ENCODE results near the gene CSPG5. TPM values are rescaled to one million over a fixed set of nuclear protein-coding genes. Genes with fewer than 3 reads are reported as not detected.

The CSPG5 gene
- total RNA-seq, 1 experiment from 2014 or later, result 3.8 TPM

DNA sequence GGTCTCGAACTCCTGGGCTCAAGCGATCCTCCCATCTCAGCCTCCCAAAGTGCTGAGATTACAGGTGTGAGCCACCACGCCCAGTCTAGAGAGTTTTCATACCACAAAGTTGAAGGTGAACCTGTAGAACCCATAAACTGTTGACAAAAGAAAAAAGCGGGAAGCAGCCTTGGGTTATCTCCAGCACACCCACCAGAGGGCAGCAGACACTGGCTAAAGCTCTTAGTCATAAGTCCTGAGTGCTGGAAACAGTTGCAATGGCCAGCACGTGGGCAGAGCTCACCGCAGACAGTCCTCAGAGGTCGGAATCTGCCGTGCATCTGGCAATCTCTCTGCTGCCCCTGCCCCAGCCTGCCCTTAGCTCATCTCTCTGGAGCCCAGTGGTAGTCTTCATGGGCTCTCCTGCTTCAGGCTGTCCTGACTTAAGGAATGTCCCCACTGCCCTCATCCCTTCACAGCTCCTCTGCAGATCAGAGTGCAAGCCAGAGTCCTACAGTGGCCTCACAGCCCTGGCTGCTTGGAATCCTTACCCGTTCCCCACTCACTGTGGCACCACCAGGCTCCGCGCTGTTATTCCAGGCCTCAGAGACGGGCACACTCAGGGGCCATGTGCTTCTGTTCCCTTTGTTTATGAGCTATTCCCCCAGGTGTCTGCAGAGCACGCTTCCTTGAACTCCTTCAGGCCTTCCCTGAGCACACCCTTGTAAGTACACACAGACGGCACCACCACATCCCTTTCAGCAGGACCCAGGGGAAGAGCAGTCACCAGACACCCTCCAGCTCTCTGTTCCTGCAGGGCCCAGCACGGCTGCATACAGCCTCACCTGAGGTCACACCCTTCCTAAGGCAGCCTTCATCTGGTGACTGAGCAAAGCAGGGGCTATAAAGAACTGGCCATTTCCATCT is 56.3 kb downstream of the CSPG5 start:
- Histone ChIP-seq H3K9me3 (ENCODE audit: control insufficient read depth in 1 of 2, insufficient read depth in 1 of 2, low read depth in 1 of 2, low read length in 2 of 2) (no peaks in the 10 kb centered on the region), H3K27ac (ENCODE audit: low read depth, low read length) (no peak overlapping the region), H3K36me3 (ENCODE audit: control insufficient read depth in 1 of 2, insufficient read depth in 2 of 2, low read length in 2 of 2) (no peaks in the 10 kb centered on the region), H2AFZ (ENCODE audit: low read depth, low read length, poor library complexity, severe bottlenecking) (peak overlapping the region; percentile 79), H3K4me2 (ENCODE audit: low read length) (0 out of 2 replicates have a peak overlapping the region, but pooled peaks have one; percentile 20), H4K20me1 (ENCODE audit: insufficient read depth) (no peaks in the 10 kb centered on the region), H3K4me3 (replicated peaks in 1 of 2; ENCODE audit: low read depth in 1 of 2, low read length in 2 of 2) (no peak overlapping the region), H3K27me3 (ENCODE audit: insufficient read depth, low read length) (no peaks in the 10 kb centered on the region), H3K9me2 (ENCODE audit: insufficient read depth) (no peaks in the 10 kb centered on the region), H3K9ac (ENCODE audit: low read length) (0 out of 2 replicates have a peak overlapping the region, but pooled peaks have one; percentile 38), H3K4me1 (ENCODE audit: control insufficient read depth in 1 of 2, insufficient read depth in 2 of 2, low read length in 2 of 2) (peaks cover 12 to 18% of the 10 kb centered on the region in 2 experiments), H3K79me2 (ENCODE audit: insufficient read depth, low read length) (no peaks in the 10 kb centered on the region)
- peak; percentile 92 for ATAC-seq
- CTCF ChIA-PET, result interaction anchor here (0.8 to 2.9 kb wide), 18 partner anchors 9 to 914 kb away, joined by 3 to 31 read pairs (median 5); partner anchors contain the start of gene DHX30
- intact Hi-C loops (cut with micrococcal nuclease), result loop anchor here (1.0 to 5.0 kb wide), 4 partner anchors 267 to 636 kb away; no protein-coding TSS in a partner anchor
- RAD21 ChIA-PET (ENCODE audit: low non-redundant PET in 1 of 2, low total read pairs in 2 of 2, uncharacterized antibody in 2 of 2, unreplicated experiment in 2 of 2), result interaction anchor here (0.6 to 2.0 kb wide), 7 partner anchors 36 to 629 kb away, joined by 3 to 14 read pairs (median 4); no protein-coding TSS in a partner anchor
- DNase-seq (ENCODE audit: low read depth, low spot score), result peak; percentile 91
- BruUV-seq (replicated peaks), result no TSS peak
- POLR2A ChIA-PET, result interaction anchor here (0.9 to 1.4 kb wide), 2 partner anchors 267 to 280 kb away, joined by 3 to 9 read pairs; no protein-coding TSS in a partner anchor
- TF ChIP-seq ZNF274 (IDR thresholded peaks at IDR 0.05; ENCODE audit: low read depth, low read length) (no peak), ATF3 (IDR thresholded peaks at IDR 0.05) (no peak), ZFX (IDR thresholded peaks at IDR 0.05) (no peak), EZH2phosphoT487 (IDR thresholded peaks at IDR 0.05; ENCODE audit: borderline replicate concordance) (no peak), RAD21 (IDR thresholded peaks at IDR 0.05; ENCODE audit: low read depth) (peak; percentile 100), REST (IDR thresholded peaks at IDR 0.05; ENCODE audit: low read depth) (no peak), CEBPB (IDR thresholded peaks at IDR 0.05; ENCODE audit: low read depth) (no peak), POLR2AphosphoS5 (IDR thresholded peaks at IDR 0.05; ENCODE audit: low read depth, low read length) (no peak), SP1 (IDR thresholded peaks at IDR 0.05; ENCODE audit: low read depth) (no peak), SIN3A (IDR thresholded peaks at IDR 0.05; ENCODE audit: low read depth) (no peak), YY1 (IDR thresholded peaks at IDR 0.05; ENCODE audit: extremely low read depth, insufficient replicate concordance, low read depth, low read length) (peak; percentile 58), JUND (IDR thresholded peaks at IDR 0.05) (no peak), ZBTB33 (IDR thresholded peaks at IDR 0.05; ENCODE audit: extremely low read depth, insufficient replicate concordance, low read length) (no peak), FOSL1 (IDR thresholded peaks at IDR 0.05; ENCODE audit: low read depth) (no peak), SRF (IDR thresholded peaks at IDR 0.05; ENCODE audit: low read depth) (no peak), EZH2 (IDR thresholded peaks at IDR 0.05) (no peak), ELF1 (IDR thresholded peaks at IDR 0.05; ENCODE audit: borderline replicate concordance, low read depth) (no peak)
- TF ChIP-seq, protein P1, sequence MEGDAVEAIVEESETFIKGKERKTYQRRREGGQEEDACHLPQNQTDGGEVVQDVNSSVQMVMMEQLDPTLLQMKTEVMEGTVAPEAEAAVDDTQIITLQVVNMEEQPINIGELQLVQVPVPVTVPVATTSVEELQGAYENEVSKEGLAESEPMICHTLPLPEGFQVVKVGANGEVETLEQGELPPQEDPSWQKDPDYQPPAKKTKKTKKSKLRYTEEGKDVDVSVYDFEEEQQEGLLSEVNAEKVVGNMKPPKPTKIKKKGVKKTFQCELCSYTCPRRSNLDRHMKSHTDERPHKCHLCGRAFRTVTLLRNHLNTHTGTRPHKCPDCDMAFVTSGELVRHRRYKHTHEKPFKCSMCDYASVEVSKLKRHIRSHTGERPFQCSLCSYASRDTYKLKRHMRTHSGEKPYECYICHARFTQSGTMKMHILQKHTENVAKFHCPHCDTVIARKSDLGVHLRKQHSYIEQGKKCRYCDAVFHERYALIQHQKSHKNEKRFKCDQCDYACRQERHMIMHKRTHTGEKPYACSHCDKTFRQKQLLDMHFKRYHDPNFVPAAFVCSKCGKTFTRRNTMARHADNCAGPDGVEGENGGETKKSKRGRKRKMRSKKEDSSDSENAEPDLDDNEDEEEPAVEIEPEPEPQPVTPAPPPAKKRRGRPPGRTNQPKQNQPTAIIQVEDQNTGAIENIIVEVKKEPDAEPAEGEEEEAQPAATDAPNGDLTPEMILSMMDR (IDR thresholded peaks at IDR 0.05 in 2 of 3, conservative IDR thresholded peaks at IDR 0.05 in 1 of 3; ENCODE audit: borderline replicate concordance in 1 of 3, insufficient read depth in 1 of 3, low read depth in 2 of 3, low read length in 2 of 3), result peak; percentile 79 to 96 (median 84)

Data from HCT116 (cell line).